SK-N-SH (cell line): Measurements from ENCODE around the gene JAG2. TPM values are rescaled to one million over a fixed set of nuclear protein-coding genes. Genes with fewer than 3 reads are reported as not detected.

Source experiments
- CTCF ChIA-PET: fragments of 300-600, 350-600 bp; formaldehyde crosslinking; extraction: SDS; loops from one replicate; lab custom pipeline; 2021; lab: Yijun Ruan, JAX
- POLR2A ChIA-PET: fragments of 350-600 bp; sonication (Branson Sonifier 250); formaldehyde crosslinking; extraction: SDS; loops from one replicate; lab custom pipeline; 2020; ENCODE audit warnings: antibody characterized with exemption, inconsistent platforms; lab: Yijun Ruan, JAX
- DNase-seq: peaks from one replicate; pipeline ENCODE4 v3.0.0; 2012
- H2AFZ ChIP-seq: fragments of 200-600 bp; sonication (generic); 2 replicates; pipeline ENCODE4 v1.8.1; 2016; ENCODE audit warnings: antibody characterized with exemption, mild to moderate bottlenecking, low read depth
- H3F3A ChIP-seq: fragments of 200-600 bp; sonication (generic); replicated peaks from 2 replicates; pipeline ENCODE3; 2016; ENCODE audit warnings: antibody characterized with exemption, mild to moderate bottlenecking; ENCODE audit not compliant: insufficient read depth
- H3K27ac ChIP-seq, 2 experiments: fragments of 200-500 bp in 1 of 2; fragments of 200-600 bp in 1 of 2; sonication (Bioruptor generic) in 1 of 2; sonication (generic), shearing (Covaris generic) in 1 of 2; 2 replicates each; pipeline versions ENCODE4 v1.5.1 to v1.6.1; 2014 to 2016; ENCODE audit warnings: low read depth in 2 of 2, inconsistent platforms in 1 of 2, low read length in 1 of 2, mild to moderate bottlenecking in 1 of 2, mixed read lengths in 1 of 2
- H3K27me3 ChIP-seq: fragments of 200-600 bp; sonication (generic), shearing (Covaris generic); 2 replicates; pipeline ENCODE4 v1.6.1; 2016; ENCODE audit warnings: mixed run types; ENCODE audit not compliant: insufficient read depth
- H3K36me3 ChIP-seq, 2 experiments: fragments of 200-500 bp in 1 of 2; fragments of 200-600 bp in 1 of 2; sonication (Bioruptor generic) in 1 of 2; sonication (generic) in 1 of 2; replicated peaks in 1 of 2; 2 replicates each; pipeline versions ENCODE3 to v1.5.1; 2014 to 2016; ENCODE audit warnings: low read length in 1 of 2, mild to moderate bottlenecking in 1 of 2; ENCODE audit not compliant: insufficient read depth in 2 of 2, control insufficient read depth in 1 of 2
- H3K4me1 ChIP-seq, 2 experiments: fragments of 200-500 bp in 1 of 2; fragments of 200-600 bp in 1 of 2; sonication (Bioruptor generic) in 1 of 2; sonication (generic), shearing (Covaris generic) in 1 of 2; 2 replicates each; pipeline versions ENCODE4 v1.5.1 to v1.6.1; 2014 to 2016; ENCODE audit warnings: low read depth in 1 of 2, low read length in 1 of 2, mixed run types in 1 of 2; ENCODE audit not compliant: insufficient read depth in 2 of 2, control insufficient read depth in 1 of 2
- H3K4me2 ChIP-seq: fragments of 200-600 bp; sonication (generic), shearing (Covaris generic); 2 replicates; pipeline ENCODE4 v1.6.1; 2017; ENCODE audit warnings: mixed run types
- H3K4me3 ChIP-seq, 2 experiments: fragments of 200-500 bp in 1 of 2; fragments of 200-600 bp in 1 of 2; sonication (Bioruptor generic) in 1 of 2; sonication (generic), shearing (Covaris generic) in 1 of 2; 2 replicates each; pipeline versions ENCODE4 v1.5.1 to v1.8.1; 2014 to 2016; ENCODE audit warnings: low read depth in 2 of 2, inconsistent platforms in 1 of 2, low read length in 1 of 2, mild to moderate bottlenecking in 1 of 2, mixed read lengths in 1 of 2, moderate library complexity in 1 of 2
- H3K79me2 ChIP-seq: fragments of 200-600 bp; sonication (generic); 2 replicates; pipeline ENCODE4 v1.8.1; 2017; ENCODE audit warnings: mild to moderate bottlenecking; ENCODE audit not compliant: insufficient read depth
- H3K9ac ChIP-seq: fragments of 200-600 bp; sonication (generic); 2 replicates; pipeline ENCODE4 v1.6.1; 2017; ENCODE audit warnings: mixed run types
- H3K9me2 ChIP-seq: fragments of 200-600 bp; sonication (generic); 2 replicates; pipeline ENCODE4 v1.6.1; 2017; ENCODE audit warnings: mixed run types
- H3K9me3 ChIP-seq: fragments of 200-600 bp; sonication (generic); 2 replicates; pipeline ENCODE4 v1.6.1; 2017; ENCODE audit warnings: mixed run types, mild to moderate bottlenecking, moderate library complexity
- H4K20me1 ChIP-seq: fragments of 200-600 bp; sonication (generic); 2 replicates; pipeline ENCODE4 v1.6.1; 2017; ENCODE audit warnings: mild to moderate bottlenecking, mixed run types; ENCODE audit not compliant: insufficient read depth
- FOXJ3 ChIP-seq: sonication (generic); formaldehyde crosslinking; IDR thresholded peaks from 2 replicates; pipeline ENCODE4 v1.5.1; 2020; ENCODE audit warnings: mild to moderate bottlenecking, missing genetic modification reagents
- MXI1 ChIP-seq: IDR thresholded peaks from 2 replicates; pipeline ENCODE4 v1.6.1; 2012; ENCODE audit warnings: mild to moderate bottlenecking, low read depth, low read length, improper control_type of control experiment
- POLR2AphosphoS5 ChIP-seq: IDR thresholded peaks from 2 replicates; pipeline ENCODE4 v1.6.1; 2012; ENCODE audit warnings: low read depth, low read length
- SIN3A ChIP-seq: IDR thresholded peaks from 2 replicates; pipeline ENCODE4 v1.6.1; 2012; ENCODE audit warnings: low read depth, mild to moderate bottlenecking, low read length, moderate library complexity, borderline replicate concordance
- WGBS: methylation state at CpG from one replicate; pipeline ENCODE4 v1.1.6; 2017; ENCODE audit warnings: low lambda C conversion rate; 5-methylcytosine and 5-hydroxymethylcytosine counted together
- polyA plus RNA-seq, 3 experiments: library from polyadenylated mRNA; depleted of rRNA; stranded (reverse); fragments of >200 nt; gene quantifications; 2 replicates each; pipeline ENCODE4 v1.2.3, GENCODE V29; 2012
- TF ChIP-seq, protein P1 (sequence below): IDR thresholded peaks from 2 replicates; pipeline ENCODE4 v1.4.0; 2012; ENCODE audit warnings: low read depth, borderline replicate concordance
- TF ChIP-seq, protein P2 (sequence below): fragments of 200-600 bp; sonication (generic); IDR thresholded peaks from 2 replicates; pipeline ENCODE4 v1.6.1; 2017; ENCODE audit warnings: antibody characterized with exemption, mild to moderate bottlenecking, moderate library complexity
- TF ChIP-seq, protein P3 (sequence below): fragments of 150-350 bp; IDR thresholded peaks from 2 replicates; pipeline ENCODE4 v1.6.1; 2016; ENCODE audit warnings: mild to moderate bottlenecking, low read depth, low read length
- TF ChIP-seq, protein P4 (sequence below): IDR thresholded peaks from 2 replicates; pipeline ENCODE4 v1.4.0; 2012; ENCODE audit warnings: low read depth

JAG2 gene
- polyA plus RNA-seq, 1 of the 3 experiments (the other 2 are of a cell fraction), result 1.7 TPM

DNA sequence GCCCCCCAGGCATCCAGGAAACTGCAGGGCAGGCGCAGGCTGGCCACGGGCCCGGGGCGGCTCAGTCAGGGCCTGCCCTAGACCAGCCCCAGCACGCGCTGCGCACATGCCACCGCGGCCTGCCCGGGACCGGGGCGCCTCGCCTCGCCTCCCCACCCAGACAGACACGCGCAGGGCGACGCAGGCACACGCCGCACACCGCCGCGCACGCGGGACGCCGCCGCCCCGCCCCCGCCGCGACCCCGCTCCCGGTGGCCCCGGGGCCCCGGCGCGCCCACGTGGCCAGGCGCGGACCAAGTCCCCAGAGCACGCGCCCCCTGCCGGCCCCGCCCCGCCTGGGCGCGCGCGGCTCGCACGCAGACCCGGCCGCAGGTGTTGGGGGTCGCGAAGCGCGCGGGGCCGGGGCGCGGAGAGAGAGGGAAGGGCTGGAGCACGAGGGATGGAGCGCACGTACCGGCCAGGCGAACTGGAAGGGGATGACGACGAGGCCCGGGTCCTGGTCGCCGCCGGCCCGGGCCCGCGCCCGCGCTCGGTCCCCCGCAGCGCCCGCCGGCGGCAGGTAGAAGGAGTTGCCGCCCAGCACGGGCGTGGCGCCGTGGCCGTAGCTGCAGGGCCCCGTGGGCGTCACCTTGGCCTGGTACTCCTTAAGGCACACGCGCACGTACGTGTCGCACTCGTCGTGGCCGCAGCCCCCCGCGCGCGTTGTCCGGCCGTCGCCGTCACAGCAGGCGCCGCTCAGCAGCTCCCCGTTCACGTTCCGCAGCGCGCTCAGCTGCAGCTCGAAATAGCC is 1.1 kb downstream of the JAG2 start:
- no CpG with 5 or more reads among the region's 116 CpGs for WGBS
- peaks cover 4 to 11% of the 10 kb centered on the region in 2 experiments; a peak in 2 of 4 replicates for H3K4me1 ChIP-seq
- H3K27me3 ChIP-seq, result peaks cover 9% of the 10 kb centered on the region; the same call in 1 of the 2 replicates
- no peak overlapping the region for H2AFZ ChIP-seq
- peak overlapping the region; percentile 68; the same call in 1 of the 2 replicates for H3K4me2 ChIP-seq
- peak overlapping the region in 1 of 2 experiments; percentile 41; a peak in 2 of 4 replicates for H3K4me3 ChIP-seq
- DNase-seq, result peak; percentile 83
- no peaks in the 10 kb centered on the region for H3K36me3 ChIP-seq
- no peak overlapping the region for H3K27ac ChIP-seq
- no peak overlapping the region for H3K9ac ChIP-seq
- ChIA-PET CTCF (interaction anchor here (1.0 to 2.5 kb wide), 11 partner anchors 8 to 322 kb away, joined by 3 to 12 read pairs (median 5); no protein-coding TSS in a partner anchor), POLR2A (interaction anchor here (0.6 kb wide), 1 partner anchor 255 kb away, joined by 4 read pairs; no protein-coding TSS in a partner anchor)
- 0 out of 2 replicates have a peak, but pooled peaks cover 3% of the 10 kb centered on the region for H4K20me1 ChIP-seq
- no peaks in the 10 kb centered on the region for H3K9me2 ChIP-seq
- H3F3A ChIP-seq, result no peaks in the 10 kb centered on the region
- H3K9me3 ChIP-seq, result no peaks in the 10 kb centered on the region
- H3K79me2 ChIP-seq, result no peaks in the 10 kb centered on the region
- TF ChIP-seq MXI1, result peak; percentile 31; the same call in 1 of the 2 replicates
- TF ChIP-seq, protein P1, sequence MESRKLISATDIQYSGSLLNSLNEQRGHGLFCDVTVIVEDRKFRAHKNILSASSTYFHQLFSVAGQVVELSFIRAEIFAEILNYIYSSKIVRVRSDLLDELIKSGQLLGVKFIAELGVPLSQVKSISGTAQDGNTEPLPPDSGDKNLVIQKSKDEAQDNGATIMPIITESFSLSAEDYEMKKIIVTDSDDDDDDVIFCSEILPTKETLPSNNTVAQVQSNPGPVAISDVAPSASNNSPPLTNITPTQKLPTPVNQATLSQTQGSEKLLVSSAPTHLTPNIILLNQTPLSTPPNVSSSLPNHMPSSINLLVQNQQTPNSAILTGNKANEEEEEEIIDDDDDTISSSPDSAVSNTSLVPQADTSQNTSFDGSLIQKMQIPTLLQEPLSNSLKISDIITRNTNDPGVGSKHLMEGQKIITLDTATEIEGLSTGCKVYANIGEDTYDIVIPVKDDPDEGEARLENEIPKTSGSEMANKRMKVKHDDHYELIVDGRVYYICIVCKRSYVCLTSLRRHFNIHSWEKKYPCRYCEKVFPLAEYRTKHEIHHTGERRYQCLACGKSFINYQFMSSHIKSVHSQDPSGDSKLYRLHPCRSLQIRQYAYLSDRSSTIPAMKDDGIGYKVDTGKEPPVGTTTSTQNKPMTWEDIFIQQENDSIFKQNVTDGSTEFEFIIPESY, result no peak
- TF ChIP-seq, protein P2, sequence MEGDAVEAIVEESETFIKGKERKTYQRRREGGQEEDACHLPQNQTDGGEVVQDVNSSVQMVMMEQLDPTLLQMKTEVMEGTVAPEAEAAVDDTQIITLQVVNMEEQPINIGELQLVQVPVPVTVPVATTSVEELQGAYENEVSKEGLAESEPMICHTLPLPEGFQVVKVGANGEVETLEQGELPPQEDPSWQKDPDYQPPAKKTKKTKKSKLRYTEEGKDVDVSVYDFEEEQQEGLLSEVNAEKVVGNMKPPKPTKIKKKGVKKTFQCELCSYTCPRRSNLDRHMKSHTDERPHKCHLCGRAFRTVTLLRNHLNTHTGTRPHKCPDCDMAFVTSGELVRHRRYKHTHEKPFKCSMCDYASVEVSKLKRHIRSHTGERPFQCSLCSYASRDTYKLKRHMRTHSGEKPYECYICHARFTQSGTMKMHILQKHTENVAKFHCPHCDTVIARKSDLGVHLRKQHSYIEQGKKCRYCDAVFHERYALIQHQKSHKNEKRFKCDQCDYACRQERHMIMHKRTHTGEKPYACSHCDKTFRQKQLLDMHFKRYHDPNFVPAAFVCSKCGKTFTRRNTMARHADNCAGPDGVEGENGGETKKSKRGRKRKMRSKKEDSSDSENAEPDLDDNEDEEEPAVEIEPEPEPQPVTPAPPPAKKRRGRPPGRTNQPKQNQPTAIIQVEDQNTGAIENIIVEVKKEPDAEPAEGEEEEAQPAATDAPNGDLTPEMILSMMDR, result peak; percentile 23; the same call in 1 of the 2 replicates
- no peak for TF ChIP-seq POLR2AphosphoS5
- TF ChIP-seq, protein P3, sequence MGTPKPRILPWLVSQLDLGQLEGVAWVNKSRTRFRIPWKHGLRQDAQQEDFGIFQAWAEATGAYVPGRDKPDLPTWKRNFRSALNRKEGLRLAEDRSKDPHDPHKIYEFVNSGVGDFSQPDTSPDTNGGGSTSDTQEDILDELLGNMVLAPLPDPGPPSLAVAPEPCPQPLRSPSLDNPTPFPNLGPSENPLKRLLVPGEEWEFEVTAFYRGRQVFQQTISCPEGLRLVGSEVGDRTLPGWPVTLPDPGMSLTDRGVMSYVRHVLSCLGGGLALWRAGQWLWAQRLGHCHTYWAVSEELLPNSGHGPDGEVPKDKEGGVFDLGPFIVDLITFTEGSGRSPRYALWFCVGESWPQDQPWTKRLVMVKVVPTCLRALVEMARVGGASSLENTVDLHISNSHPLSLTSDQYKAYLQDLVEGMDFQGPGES, result no peak
- no peak for TF ChIP-seq FOXJ3 (CRISPR knock-in tag)
- no peak for TF ChIP-seq SIN3A
- TF ChIP-seq, protein P4, sequence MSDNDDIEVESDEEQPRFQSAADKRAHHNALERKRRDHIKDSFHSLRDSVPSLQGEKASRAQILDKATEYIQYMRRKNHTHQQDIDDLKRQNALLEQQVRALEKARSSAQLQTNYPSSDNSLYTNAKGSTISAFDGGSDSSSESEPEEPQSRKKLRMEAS, result no peak
